Neural cell (in vitro differentiated cells): ENCODE measurements around the gene CILP.

Experiments
- EZH2 ChIP-seq: fragments of 200-600, 300-800 bp; shearing (Covaris generic), sonication (generic); IDR thresholded peaks from 2 replicates; pipeline ENCODE4 v1.6.1; 2014; ENCODE audit warnings: antibody characterized with exemption, low read length, borderline replicate concordance, mild to moderate bottlenecking; ENCODE audit not compliant: insufficient read depth, poor library complexity, severe bottlenecking
- POLR2AphosphoS5 ChIP-seq: IDR thresholded peaks from 2 replicates; pipeline ENCODE4 v1.6.1; 2012
- TAF1 ChIP-seq: IDR thresholded peaks from 2 replicates; pipeline ENCODE4 v1.6.1; 2012; ENCODE audit warnings: low read depth
- TF ChIP-seq, protein P1 (sequence below): fragments of 450-650 bp; IDR thresholded peaks from 2 replicates; pipeline ENCODE4 v1.5.1; 2014; ENCODE audit warnings: antibody characterized with exemption, mild to moderate bottlenecking, moderate library complexity; ENCODE audit not compliant: poor library complexity, severe bottlenecking
- TF ChIP-seq, protein P2 (sequence below): IDR thresholded peaks from 2 replicates; pipeline ENCODE4 v1.6.1; 2012; ENCODE audit warnings: borderline replicate concordance

DNA sequence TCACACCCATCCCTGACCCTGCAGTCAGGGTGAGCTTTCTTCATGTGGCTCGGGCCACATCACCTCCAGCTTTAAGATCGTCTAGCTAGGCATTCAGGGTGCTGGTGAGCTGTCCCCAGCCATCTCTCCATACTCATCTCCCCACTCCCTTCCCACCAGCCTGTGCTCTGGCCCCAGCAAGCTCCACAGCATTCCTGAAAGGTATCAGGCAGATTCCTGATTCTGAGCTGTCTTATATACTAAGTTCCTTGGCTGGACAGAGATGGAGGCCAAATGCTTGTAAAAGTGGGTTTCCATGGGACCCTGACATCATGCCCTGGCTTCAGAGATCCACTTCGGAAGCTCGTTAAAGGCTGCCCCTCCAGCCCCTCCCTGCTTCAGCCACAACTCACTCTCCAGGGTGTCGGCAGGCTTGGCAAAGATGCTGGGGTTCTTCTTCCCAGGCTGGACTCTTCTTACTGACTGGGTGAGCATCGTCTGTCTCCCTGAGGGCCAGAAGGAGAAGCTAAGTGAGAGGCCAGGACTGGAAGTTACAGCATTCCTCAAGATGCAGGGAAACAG is 3.9 kb downstream of the CILP start:
- TF ChIP-seq, protein P1, sequence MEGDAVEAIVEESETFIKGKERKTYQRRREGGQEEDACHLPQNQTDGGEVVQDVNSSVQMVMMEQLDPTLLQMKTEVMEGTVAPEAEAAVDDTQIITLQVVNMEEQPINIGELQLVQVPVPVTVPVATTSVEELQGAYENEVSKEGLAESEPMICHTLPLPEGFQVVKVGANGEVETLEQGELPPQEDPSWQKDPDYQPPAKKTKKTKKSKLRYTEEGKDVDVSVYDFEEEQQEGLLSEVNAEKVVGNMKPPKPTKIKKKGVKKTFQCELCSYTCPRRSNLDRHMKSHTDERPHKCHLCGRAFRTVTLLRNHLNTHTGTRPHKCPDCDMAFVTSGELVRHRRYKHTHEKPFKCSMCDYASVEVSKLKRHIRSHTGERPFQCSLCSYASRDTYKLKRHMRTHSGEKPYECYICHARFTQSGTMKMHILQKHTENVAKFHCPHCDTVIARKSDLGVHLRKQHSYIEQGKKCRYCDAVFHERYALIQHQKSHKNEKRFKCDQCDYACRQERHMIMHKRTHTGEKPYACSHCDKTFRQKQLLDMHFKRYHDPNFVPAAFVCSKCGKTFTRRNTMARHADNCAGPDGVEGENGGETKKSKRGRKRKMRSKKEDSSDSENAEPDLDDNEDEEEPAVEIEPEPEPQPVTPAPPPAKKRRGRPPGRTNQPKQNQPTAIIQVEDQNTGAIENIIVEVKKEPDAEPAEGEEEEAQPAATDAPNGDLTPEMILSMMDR = no peak
- TF ChIP-seq, protein P2, sequence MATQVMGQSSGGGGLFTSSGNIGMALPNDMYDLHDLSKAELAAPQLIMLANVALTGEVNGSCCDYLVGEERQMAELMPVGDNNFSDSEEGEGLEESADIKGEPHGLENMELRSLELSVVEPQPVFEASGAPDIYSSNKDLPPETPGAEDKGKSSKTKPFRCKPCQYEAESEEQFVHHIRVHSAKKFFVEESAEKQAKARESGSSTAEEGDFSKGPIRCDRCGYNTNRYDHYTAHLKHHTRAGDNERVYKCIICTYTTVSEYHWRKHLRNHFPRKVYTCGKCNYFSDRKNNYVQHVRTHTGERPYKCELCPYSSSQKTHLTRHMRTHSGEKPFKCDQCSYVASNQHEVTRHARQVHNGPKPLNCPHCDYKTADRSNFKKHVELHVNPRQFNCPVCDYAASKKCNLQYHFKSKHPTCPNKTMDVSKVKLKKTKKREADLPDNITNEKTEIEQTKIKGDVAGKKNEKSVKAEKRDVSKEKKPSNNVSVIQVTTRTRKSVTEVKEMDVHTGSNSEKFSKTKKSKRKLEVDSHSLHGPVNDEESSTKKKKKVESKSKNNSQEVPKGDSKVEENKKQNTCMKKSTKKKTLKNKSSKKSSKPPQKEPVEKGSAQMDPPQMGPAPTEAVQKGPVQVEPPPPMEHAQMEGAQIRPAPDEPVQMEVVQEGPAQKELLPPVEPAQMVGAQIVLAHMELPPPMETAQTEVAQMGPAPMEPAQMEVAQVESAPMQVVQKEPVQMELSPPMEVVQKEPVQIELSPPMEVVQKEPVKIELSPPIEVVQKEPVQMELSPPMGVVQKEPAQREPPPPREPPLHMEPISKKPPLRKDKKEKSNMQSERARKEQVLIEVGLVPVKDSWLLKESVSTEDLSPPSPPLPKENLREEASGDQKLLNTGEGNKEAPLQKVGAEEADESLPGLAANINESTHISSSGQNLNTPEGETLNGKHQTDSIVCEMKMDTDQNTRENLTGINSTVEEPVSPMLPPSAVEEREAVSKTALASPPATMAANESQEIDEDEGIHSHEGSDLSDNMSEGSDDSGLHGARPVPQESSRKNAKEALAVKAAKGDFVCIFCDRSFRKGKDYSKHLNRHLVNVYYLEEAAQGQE = no peak
- TF ChIP-seq EZH2 (no peak), TAF1 (no peak), POLR2AphosphoS5 (no peak)
